GM21619 (cell line): ENCODE measurements around the gene TCF4.

Experiments
- ATAC-seq: cut with Tn5 transposase; IDR thresholded peaks from one replicate; pipeline ENCODE4 v1.9.1; 2021; ENCODE audit not compliant: unreplicated experiment

TCF4 gene

DNA sequence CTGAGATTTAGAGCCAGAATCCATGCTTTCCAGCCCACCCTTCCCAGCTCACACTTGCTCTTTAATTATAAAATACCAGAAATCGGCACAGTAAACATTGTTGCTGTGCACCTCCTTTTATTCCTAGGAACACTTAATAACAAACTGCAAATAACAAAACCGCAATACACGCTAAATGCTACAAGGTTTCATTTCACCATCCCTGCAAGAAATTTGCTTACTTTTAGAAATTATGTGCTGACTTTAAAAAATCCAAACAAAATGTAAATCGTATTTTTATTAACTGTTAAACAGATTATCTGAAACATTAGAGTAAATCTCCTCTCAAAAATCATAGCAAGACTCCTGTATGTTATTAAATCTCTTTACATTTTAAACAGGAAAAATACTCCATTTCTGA, 79.3 kb downstream of the TCF4 start:
- ATAC-seq = no peak

DNA sequence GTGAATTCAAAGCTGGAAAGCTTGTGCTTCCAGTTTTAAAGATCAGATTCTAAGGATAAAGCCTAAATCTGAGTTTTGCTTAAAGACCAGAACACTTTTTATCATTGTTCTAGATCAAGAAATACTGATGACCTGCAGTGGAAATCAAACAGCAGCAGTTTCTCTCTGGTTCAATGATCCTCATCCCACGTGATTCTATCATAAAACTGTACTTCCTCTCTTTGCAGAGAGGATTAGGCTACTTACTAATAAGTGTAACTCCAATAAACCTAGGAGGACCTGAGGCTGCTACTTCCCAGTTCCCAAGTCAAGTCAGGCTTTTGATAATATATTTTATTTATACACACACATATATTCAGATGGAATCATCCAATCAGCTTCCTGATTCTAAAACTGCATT, 81.9 kb downstream of the TCF4 start:
- ATAC-seq = no peak

- no peak for ATAC-seq
These were observed 83.2 kb downstream of the TCF4 start for GRCh38 chr18:55504808-55505207.

DNA sequence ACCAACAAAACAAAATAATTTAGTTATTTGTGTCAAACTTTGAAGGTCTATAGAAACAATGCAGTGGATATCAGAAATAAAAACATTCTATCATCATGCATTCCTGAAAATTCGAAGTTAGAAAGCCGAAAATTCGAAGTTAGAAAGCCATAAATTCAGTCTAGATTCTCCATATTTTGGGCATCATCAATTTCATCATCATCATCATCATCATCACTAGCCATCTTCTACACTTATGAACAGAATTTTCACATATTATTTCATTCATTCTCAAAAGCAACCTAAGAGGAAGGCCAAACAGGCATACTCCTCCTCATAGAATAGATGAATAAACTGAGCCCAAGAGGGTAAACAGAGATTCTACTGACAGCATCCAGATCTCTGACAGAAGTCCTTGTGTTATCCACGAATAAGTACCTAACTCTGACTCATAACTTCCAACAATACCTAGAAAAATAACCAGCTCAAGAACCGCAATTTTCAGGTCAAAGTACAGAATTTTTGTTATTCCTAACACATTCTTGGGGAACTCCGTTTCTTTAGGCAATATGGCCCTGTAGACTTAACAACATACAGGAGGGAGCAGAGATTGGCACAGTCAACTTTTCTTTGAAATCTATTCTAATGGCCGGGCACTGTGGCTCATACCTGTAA, 84.7 kb downstream of the TCF4 start:
- ATAC-seq = no peak

- no peak for ATAC-seq
These were observed 85.8 kb downstream of the TCF4 start for GRCh38 chr18:55501982-55502710.

GRCh38 chr18:55501579-55501978, 86.4 kb downstream of the TCF4 start:
- ATAC-seq = no peak

GRCh38 chr18:55500316-55501086, 87.5 kb downstream of the TCF4 start:
- ATAC-seq = no peak

GRCh38 chr18:55499526-55499925, 88.5 kb downstream of the TCF4 start:
- ATAC-seq = no peak

DNA sequence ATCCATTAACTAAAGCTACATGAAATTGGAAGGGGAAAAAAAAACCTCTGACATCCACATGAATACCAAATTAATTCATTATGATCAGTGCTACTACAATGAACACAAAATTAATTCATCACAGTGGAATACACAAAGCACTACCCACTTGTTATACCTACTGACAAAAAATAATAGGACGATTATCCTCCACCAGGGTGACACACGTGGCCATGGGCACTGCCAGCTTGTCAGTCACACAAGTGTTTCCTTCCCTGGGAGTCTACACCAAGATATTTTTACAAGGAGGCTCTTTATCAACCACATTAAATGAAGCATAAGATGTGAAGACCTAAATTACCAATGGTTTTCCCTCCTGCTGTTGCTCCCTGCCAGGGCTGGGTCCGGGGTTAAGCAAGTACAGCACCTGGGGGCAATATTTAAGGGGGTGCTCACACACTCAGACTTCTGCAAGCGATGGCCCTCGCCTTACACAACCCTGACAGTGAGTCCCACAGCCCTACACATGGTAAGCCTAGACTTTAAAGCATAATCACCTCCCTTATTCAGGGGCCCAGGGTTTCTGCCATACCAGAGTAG, 90.1 kb downstream of the TCF4 start:
- no peak for ATAC-seq

GRCh38 chr18:55494899-55495298, 93.1 kb downstream of the TCF4 start:
- no peak for ATAC-seq

DNA sequence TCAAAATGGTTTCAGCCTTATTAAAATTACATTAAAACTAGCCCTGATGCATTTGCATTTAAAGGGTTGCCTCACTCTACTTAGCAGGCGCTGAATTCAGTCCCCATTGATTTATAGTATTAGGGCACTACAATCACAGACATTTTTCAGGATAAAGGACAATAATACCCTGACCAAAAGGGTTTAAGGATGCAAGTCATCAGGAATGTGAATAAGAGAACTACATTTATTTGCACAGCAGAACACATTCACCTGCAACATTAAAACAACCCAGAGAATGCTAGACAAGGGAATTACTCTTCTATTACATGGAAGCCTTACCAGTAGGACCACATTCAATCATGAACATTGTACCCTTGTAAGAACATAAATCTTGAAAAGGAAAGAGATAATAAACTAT, 93.6 kb downstream of the TCF4 start:
- no peak for ATAC-seq

GRCh38 chr18:55491616-55492015, 96.4 kb downstream of the TCF4 start:
- ATAC-seq = no peak

GRCh38 chr18:55489034-55489986, 98.7 kb downstream of the TCF4 start:
- peak; percentile 84 for ATAC-seq

- no peak for ATAC-seq
These were observed 99.5 kb downstream of the TCF4 start for GRCh38 chr18:55488473-55488872.

DNA sequence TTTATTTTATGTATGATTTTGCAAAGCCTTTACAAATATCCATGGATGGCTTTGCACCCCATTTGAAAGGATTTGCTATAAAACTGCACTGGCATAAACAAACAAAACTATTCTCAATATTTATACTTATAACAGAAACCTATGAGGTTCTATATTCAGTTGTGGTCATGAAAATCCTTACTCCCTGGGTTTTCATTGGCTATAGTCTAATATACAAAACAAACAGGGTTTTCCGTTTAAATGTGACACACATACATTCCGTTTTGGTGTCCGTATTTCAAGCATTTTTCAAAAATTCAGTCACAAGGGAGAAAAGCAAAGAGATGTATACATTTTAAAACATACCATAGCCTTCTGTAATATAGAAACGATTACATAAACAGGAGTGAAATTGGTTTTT, 100.0 kb downstream of the TCF4 start:
- ATAC-seq = no peak

GRCh38 chr18:55486936-55487335, 101.1 kb downstream of the TCF4 start:
- no peak for ATAC-seq

- no peak for ATAC-seq
These were observed 102.3 kb downstream of the TCF4 start for GRCh38 chr18:55485666-55486065.

GRCh38 chr18:55484773-55485172, 103.2 kb downstream of the TCF4 start:
- ATAC-seq = no peak

DNA sequence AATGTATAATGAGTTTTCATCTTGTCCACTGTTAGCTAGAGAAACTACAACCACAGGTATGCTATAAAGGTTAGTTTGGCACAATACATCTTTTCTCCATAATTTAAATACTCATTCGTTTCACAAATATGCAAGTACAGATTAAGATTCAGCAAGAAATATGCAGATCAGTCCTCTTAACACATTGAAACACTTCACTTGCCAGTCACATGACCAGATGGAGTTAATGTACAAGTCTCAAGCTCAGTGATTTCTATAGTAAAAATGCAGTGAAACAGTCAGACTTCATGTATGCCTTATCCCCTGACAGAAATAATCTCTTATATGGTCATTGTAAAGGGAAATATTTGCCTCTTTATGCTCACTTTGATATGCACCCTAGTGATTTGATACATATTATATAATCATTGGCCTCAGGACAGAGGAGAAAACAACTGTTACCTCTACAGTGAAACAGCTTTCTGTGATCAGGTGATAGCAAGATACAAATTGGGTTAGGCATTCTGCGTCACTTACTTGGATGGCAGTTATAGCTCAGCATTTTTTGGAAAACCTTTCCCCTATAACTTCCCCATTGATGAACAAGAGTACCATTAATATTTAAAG, 104.6 kb downstream of the TCF4 start:
- no peak for ATAC-seq
